NCI-H2029 (cell line): ENCODE measurements around the gene VPREB3.

ENCODE experiments used
- DNase-seq: peaks from one replicate; lab custom pipeline; 2025; lab: John Stamatoyannopoulos, UW

VPREB3 gene, protein sequence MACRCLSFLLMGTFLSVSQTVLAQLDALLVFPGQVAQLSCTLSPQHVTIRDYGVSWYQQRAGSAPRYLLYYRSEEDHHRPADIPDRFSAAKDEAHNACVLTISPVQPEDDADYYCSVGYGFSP

DNA sequence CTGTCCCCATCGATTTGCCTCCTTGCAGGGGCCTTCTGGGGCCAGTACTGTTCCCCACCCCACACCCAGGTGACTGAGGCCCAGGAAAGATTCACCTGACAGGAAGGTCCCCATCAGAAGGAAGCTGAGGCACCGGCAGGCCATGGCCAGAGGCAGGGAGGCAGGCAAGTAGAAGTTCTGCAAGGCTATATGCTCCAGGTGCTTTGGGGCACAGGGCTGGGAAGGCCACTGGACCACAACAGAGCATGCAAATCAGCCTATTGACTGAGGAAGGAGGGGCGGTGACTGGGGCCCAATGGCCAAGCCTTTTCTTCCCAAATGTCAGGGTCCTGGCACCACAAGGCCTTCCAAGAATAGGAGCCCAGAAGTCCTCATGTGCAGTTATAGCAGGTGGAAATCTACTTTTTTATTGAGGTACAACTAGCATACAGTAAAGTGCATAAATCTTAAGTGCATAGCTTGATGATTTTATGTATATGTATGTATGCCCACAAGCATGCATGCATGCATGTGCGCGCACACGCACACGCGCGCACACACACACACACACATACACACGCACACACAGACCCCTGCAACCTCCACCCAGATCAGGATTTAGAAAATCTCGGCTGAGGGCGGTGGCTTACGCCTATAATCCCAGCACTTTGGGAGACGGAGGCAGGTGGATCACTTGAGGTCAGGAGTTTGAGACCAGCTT is at the start of gene VPREB3:
Gene VPREB3 (minus strand): TSS at position 206 of the 700 bp plus-strand sequence. CDS start 62 bp downstream, at position 144.
- no peak for DNase-seq

DNA sequence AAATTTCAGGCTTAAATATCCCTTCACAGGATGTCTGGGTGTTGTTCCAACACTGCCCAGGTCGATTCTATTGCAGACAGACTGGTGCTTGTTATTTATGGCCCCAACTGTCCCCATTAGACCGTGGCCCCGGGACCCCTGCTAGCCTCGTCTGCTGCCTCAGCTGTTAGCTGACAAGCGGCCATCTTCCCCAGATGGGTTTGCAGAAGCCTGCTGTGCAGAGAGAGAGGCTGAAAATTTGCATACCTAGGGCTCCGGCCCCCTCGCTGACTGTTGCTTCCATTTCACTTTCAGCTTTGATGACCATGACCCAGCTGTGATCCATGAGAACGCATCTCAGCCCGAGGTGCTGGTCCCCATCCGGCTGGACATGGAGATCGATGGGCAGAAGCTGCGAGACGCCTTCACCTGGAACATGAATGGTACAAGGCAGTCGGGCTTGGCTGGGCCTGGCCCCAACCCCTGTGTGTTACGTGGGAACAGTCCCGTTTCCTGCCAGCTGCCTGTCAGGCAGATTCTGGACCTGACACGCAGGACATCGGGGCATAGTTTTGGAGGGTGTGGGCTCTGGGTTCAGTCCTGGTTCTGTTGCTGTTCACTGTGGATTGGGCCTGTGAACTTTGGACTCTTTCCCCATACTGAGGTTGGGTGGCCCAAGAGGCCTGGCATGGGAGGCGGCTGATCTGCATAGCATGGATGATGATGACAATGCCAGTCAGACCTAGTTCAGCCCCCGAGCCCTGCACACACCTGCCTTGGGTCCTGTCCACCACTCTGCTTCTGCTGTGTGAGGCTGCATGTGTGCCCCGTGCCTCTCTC is 49.0 kb upstream of the VPREB3 start:
- no peak for DNase-seq

DNA sequence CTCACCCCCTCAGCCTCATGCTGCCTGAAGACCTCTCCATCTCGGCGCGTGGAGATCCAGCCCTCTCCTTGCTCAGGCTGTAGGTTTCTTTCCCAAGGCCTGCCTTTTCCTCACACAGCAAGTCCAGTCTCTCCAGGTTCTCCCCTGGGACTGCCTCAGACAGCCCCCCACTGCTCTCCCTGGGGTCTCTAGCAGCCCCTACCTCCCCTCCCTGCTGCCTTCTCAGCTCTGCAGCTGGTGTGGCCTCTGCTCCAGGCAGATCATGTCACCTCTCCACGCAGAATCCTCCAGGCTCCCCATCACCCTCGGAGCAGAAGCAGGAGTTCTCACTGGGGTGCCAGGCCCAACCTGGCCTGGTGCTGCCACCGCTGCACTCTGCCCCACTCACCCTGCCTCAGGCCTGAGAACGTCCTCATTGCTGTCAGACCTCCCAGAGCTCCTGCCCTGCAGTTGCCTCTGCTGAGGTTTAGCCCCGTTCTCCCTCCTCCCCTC is 47.7 kb upstream of the VPREB3 start:
- DNase-seq = no peak

DNA sequence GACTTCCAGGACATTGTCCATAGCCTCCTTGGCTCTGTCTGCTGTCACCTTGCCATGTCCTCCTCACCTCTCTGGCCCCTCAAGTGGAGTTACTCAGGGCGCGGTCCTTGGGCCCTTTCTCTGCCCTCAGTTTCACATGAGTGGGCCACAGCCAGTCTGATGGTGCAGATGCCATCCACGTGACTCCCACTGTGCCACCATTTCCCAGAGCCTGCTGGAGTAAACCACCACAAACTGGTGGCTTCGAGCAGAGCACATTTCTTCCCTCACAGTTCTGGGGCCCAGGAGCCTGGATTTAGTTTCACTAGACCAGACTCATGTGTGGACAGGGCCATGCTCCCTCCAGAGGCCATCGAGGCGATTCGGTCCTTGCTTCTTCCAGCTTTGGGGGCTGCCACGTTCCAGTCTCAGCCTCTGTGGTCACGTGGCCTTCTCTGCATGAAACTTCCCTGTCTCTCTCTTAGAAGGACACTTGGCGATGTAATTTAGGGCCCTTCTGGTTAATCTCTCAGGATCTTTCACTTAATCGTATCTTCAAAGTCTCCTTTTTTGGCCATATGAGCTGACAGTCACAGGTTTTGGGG is 47.1 kb upstream of the VPREB3 start:
- no peak for DNase-seq

DNA sequence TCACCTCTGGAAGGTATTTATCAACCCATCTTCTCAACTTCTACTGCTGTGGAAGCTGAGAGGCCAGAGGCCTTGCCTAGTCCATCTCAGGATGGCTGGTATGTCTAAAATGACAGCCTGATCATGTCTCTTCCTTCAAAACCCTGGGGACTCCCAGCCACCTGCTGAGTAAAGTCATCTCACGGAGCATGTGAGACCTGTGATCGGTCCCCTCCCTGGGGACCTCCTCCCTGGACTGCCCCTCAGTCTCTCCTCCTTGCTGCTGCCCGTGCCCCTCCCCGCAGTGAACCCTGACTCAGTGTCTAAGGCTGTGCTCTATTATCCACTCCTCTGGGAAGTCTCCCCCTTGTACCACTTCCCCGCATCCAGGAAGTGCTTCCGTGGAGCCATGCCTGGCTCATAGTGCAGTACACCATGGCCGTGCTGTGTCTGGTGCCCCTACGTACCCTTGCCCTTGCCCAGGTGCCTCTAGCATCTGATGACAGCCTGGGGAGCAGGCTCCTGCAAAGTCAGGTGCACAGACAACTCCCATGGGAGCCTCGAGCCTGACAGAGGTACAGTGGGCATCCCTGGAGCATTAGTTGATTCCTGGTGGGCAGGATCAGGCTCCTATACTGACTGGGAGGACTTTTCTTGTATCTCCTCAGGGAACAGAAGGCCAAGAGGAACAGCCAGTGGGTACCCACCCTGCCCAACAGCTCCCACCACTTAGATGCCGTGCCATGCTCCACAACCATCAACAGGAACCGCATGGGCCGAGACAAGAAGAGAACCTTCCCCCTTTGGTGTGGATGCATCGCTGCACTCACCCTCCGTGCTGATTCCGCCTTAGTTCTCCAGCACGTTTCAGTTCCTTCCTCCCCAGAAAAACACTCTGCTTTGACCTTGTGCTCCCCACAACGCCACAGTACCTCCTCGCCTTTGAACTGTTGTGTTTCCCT is 46.3 kb upstream of the VPREB3 start:
- no peak for DNase-seq

DNA sequence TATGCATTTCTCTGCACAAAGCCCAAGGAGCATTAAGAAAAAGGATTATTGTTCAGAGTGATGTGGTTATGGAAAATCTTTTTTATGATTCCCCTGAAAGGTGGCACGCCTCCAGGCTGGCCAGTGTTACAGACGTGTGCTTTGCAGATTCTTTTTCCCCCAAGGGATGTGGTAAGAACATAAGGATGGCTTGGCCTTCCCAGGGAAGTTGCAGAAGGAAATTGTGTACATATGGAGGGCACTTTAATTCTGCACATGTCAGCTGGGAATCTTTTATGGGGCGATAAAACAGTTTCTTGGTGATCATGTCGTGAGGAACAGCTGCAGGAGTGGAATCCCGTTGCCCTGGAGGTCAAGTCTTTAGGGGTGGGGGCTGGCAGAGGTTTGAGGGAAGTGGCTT is 42.2 kb upstream of the VPREB3 start:
- DNase-seq = no peak

DNA sequence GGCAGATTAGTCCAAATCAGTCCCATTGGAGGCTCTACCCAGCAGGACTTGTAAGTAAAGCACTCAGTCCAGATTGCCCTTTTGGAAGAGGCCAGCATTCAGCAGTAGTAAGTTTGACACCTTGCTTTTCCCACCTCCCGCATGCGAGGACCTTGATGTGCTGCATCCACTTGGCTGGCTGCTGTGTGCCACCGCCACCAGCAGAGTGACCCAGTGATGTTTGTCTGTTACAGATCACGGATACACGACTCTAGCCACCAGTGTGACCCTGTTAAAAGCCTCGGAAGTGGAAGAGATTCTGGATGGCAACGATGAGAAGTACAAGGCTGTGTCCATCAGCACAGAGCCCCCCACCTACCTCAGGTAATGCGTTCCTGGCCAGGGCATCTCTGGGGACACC is 39.1 kb upstream of the VPREB3 start:
- DNase-seq = no peak

DNA sequence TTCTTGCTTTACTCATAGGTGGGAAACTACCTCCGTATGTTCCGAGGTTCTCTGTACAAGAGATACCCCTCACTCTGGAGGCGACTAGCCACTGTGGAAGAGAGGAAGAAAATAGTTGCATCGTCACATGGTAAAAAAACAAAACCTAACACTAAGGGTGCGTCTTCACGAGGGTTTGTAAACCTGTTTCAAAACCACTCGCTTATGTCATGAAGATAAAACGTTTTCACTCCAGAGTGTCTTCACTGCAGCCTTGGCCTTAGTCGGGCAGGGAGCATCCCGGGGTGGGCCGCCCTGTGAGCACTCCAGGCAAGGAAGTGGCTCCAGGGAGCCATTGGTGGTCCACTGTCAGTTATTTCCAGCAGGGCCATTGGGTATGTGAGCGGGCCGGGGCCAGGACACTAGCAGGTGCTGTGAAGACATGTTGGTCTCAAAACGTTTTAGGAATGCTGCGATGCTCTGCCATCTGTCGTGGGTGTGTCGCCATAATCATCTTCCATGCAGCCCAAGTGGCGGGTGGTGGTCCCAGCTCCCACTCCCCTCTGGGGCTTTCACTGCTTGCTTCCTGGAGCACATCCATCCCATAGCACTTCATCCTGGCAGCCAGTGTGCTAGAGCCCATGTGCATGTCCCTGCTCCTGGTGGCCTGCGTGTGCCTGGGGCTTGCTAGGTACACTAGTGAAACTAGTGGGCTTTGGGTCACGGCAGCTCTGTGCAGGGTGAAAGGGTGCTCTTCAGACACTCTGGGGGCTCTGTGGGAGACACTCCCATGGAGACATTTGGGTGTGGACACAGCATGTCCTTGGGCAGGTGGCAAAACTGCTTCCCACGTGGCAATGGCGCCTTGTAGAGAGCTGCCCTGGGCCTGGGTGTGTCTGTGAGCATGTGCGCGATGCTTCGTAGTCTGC is 37.8 kb upstream of the VPREB3 start:
- no peak for DNase-seq

DNA sequence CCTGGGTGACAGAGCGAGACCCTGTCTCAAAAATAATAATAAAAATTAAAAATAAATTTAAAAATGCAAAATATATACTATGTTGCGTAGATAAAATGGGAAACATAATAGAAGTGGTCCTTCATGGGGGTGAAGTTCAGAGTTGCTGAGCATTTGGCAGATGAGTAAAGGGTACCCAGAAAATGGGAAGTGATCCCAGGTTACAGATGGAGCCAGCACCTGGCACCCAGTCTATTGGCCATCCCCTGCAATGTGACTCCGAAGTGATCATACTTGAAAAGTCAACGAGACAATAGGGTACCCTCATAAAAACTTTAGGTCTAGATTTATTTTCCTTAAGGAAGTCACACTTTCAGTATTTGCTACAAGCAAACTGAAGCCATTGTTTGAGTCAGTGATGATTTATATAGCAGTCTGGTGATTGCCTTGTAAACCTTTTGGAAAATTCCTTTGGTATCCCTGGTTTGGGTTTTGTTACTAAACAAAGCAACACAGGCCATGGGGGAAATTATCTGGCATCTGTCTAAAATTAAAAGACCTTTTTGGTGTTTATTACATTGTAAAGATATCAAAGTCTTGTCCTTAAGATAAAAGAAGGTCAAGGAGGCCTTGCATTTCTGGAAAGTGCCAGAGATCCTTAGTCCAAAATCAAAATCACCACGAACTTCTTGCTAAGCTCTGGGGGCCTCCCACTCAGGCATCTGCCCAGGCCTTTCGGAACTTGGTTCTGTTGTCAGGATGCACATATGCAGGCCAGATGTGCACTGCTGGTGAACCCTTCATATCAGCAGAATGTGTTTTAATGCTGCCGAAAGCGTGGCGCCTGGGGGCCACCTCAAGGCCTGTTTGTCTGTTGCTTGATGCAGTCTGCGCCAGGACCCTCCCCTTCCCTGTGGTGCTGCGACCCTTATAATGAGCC is 36.9 kb upstream of the VPREB3 start:
- DNase-seq = no peak

DNA sequence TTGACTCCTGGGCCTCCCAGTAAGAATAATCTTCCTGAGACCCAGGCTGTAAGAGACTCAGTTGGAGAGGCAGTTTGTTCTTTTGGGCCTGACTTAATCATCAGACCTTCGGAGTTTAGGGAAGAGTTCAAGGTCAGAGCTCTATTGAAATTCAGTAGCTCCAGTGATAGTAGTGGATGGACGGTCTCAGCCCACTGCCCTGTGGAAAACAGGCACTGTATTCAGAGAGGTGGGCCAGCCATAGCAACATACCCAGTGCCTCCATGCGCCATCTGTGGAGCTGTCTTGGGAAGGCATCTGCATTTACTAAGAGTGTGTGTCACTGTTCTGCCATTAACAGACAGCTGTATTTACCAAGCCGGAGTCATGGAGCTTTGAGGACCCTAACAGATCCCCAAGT is 35.4 kb upstream of the VPREB3 start:
- DNase-seq = no peak

DNA sequence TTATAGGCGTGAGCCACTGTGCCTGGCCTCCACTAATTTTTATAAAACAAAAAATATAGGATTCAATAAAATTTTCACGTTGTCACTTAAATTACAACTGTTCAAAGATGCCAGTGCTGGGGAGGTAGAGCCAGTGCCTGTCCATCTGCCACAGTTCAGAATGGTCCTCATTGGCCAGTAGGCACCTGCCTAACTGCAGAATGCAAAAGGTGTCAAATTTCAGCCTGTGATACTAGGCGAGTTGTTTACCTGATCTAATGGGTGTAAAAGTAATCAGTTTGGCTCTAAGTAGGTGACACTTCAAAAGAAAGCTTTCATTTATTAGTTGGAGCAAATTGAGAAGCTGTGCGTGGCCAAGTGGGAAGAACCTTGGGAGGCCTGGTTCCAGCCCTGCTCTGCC is 34.9 kb upstream of the VPREB3 start:
- DNase-seq = peak; percentile 34

DNA sequence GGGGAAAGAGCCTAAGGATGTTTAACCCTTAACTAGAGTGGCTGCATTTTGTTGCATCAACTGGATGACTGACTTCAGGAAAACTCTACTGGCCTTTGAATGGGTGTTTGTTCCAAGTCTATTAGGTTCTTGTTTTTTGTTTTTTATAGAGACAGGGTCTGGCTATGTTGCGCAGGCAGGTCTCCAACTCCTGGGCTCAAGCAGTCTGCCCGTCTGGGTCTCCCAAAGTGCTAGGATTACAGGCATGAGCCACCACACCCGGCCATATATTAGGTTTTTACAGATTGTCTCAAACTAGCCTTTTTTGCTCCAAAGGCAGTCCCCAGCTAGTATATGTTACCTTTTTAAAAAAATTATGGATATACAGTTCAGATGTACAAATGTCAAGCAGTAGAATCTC is 33.7 kb upstream of the VPREB3 start:
- DNase-seq = no peak

DNA sequence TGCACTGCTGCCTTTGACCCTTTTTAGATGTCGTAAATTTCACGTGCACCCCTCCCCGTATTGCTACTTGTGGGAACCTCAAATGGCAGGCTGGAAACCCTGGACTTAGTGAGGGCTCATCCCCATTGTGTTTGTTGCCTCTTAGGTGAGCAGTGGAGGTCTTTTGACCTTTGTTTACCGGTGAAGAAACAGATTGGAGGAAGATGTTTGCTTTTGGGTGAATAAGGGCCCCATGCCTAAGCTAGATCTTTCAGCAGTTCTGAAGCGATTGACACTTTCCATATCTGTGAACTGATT is 33.3 kb upstream of the VPREB3 start:
- no peak for DNase-seq

DNA sequence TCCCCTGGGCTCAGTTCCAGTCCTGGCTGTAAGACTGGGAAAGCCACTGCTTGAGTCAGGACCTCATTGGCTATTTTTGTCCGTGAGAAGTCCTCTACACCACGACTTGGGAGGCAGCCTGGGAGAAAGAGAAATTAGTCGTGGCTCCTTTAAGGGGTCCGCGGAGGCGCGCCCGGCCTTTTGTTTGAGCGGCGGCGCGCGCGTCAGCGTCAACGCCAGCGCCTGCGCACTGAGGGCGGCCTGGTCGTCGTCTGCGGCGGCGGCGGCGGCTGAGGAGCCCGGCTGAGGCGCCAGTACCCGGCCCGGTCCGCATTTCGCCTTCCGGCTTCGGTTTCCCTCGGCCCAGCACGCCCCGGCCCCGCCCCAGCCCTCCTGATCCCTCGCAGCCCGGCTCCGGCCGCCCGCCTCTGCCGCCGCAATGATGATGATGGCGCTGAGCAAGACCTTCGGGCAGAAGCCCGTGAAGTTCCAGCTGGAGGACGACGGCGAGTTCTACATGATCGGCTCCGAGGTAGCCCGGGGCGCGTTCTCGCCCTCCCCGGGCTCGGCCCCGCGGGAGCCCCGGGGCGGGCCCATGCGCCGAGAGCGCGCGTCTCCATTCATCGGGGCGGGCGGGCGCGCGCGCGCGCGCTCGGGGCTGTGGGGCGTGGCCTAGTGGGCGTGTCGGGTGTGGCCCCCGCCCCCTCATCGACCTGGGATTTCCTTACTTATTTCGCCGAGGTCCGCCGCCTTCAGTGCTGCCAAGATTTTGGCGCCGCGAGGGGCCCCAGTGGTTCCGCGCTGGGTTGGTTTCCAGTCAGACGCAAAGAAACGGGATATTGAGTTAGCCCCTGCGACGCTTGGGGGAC is 32.8 kb upstream of the VPREB3 start, which contains the start of gene SMARCB1:
Gene SMARCB1 (plus strand): TSS at position 215 of the 848 bp plus-strand sequence. CDS start 204 bp downstream, at position 419.
- peak; percentile 69 for DNase-seq

DNA sequence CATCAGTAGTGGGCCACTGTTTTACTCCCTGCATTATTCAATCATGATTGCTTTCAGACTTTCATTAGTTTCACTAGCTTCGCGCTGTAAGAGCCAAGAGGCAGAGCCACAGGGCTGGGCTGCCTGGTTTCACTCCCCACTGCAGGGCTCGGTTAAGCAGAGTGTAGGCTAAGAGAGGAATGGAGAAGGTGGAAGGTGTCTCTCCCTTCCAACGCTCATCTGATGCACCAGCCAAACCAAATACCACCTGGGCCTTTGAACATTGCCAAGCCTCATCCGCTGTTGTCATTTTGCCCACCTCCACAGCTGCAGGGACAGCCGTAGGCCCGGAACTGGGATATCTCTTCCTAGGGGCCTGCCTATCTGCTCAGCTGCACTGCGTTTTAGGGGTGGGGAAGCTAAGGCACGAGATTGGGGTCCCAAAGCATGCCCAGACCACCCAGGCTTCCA is 32.1 kb upstream of the VPREB3 start:
- DNase-seq = peak; percentile 9

DNA sequence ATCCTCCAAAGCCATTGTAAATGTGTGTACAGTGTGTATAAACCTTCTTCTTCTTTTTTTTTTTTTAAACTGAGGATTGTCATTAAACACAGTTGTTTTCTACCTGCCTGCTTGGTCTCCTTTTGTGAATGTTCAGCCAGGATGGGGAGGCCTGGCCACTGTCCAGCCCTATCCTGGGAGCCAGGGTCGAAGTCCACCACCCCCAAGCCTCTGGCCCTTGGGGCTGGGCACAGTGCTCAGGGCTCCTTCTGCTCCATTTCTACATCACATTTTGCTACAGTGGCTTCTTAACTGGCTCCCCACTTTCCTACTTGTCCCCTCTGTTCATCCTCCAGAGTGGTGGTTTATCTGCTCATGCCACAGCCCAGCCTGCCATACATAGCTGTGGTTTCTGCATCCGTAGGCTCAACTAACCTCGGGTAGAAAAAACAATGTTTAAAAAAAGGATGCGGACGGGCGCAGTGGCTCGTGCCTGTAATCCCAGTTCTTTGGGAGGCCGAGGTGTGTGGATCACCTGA is 30.0 kb upstream of the VPREB3 start:
- DNase-seq = no peak

DNA sequence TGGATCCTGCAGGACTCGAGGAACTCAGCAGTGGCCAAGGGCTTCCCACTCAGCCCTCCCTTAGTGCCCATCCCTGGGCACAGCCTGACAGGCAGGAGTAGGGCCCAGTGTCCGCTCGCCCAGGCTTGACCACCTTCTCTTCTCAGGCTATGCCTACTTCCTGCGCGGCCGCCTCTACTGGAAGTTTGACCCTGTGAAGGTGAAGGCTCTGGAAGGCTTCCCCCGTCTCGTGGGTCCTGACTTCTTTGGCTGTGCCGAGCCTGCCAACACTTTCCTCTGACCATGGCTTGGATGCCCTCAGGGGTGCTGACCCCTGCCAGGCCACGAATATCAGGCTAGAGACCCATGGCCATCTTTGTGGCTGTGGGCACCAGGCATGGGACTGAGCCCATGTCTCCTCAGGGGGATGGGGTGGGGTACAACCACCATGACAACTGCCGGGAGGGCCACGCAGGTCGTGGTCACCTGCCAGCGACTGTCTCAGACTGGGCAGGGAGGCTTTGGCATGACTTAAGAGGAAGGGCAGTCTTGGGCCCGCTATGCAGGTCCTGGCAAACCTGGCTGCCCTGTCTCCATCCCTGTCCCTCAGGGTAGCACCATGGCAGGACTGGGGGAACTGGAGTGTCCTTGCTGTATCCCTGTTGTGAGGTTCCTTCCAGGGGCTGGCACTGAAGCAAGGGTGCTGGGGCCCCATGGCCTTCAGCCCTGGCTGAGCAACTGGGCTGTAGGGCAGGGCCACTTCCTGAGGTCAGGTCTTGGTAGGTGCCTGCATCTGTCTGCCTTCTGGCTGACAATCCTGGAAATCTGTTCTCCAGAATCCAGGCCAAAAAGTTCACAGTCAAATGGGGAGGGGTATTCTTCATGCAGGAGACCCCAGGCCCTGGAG is 29.3 kb upstream of the VPREB3 start:
- no peak for DNase-seq
